ENCODE results near the gene BRF1.
"Not testable (repeated sequence)": the region's sequence is repeated elsewhere in the genome, so short reads cannot be mapped to it uniquely, and the experiment has no call there.

- TF ChIP-seq MEF2A, ZBTB33 (IDR thresholded peaks at IDR 0.05; ENCODE audit: borderline replicate concordance, low read depth): not testable (repeated sequence)
Observed at GRCh38 chr14:105335231-105335542, 34.4 kb upstream of the BRF1 start.

Measured in SK-N-SH (cell line).